Epithelial cell of prostate (primary cell): Measurements from ENCODE around the gene RNF227.
A peak's percentile ranks its signal among the peaks of the same experiment; 100 is the strongest.

Experiments used
- DNase-seq: peaks from one replicate; pipeline ENCODE4 v3.0.0-alpha.2; 2011; ENCODE audit warnings: low read depth, low spot score
- H3K27ac ChIP-seq: fragments of 450-650 bp; 2 replicates; pipeline ENCODE4 v1.5.1; 2017; ENCODE audit warnings: mild to moderate bottlenecking

Gene RNF227

DNA sequence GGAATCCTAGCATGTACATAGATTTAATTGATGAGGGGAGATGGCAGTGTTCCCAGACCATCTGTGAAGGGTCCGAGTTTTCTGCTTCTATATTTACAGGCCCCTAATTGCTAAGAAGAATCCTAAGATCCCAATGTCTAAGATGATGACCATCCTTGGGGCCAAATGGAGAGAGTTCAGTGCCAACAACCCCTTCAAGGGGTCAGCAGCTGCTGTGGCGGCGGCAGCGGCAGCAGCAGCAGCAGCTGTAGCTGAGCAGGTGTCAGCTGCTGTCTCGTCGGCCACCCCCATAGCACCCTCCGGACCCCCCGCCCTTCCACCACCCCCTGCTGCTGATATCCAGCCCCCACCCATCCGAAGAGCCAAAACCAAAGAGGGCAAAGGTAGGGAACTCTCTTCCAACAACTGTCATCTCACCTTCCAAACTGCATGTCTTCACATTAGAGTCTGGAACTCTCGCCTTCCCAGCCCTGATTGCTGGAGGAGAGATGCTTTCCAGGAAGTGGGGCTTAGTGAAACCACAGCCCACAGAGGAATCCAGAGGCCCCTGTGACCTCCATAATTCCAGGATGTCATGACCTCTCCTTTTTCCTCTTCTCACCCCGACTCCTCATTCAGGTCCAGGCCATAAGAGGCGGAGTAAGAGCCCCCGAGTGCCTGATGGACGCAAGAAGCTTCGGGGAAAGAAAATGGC, 22.8 kb downstream of the RNF227 start:
- H3K27ac ChIP-seq: no peak overlapping the region
- DNase-seq: no peak

DNA sequence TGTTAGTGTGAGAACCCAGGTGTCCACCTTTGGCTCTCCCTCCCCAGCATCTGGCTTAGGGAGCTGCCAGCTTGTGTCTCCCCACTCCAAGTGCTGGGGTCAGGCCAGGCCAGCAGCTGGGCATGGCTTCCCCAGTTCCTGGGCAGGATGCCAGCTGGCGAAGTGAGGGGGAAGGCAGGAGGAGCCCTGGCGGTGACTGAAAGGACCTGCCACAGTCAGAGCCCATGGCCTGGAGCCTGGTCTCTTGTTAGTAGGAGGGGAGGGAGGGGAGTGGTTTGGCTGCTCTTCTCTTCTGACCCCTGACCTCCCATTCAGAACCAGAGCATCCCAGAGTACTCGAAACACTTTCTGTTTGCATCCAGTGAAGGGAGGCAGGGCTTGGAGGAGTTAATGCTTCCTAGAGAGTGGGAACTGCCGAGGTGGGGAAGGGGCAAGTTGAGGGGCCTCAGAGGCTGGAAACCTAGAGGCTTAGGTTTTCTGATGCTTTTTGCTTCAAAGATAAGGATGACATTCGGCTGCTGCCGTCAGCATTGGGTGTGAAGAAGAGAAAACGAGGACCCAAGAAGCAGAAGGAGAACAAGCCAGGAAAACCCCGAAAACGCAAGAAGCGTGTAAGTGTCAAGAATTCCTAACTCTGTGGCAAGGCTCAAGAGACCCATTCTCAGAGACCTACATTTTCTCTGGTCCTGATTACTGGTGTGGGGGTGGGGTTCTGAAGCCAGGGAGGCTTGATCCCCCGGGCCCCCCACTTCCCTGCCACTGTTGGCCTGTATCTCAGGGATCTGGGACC, 26.7 kb downstream of the RNF227 start:
- peak overlapping the region; percentile 95 for H3K27ac ChIP-seq

DNA sequence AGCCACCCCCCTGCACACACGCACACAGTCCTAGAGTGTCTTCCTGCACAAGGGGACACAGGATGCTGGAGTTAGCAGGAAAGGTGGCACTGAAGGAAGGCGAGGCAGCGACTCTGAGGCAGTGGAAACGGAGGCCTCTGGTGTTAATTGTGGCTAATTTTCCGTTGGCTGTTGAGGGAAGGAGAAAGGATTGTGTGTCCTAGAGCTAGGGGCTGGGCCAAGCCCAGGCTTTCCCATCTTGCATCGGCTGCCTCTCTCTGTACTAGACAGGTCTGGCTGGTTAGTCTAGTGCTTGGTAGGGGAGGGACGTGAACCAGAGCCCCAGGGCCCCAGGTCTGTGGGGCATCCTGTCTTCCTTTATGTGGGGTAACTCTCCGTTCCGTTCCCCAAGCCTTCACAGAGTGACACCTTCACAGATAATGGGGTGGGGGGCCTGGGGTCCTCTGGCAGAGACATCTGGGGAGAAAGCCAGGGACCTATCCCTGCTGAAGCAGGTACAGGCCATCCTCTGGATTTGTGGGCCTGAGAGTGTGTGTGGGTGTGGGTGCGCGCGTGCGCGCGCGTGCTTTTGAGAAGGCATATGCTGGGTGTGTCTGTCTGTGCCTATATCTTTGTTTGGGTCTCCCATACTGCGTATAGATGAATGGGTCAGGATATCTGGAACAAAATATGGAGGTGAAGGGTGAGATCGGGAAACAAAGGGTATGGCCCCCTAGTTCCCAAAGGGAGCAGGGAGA, 27.7 kb downstream of the RNF227 start, which contains the start of gene CHD3:
Gene CHD3, plus strand, starts transcription at position 606 of the 737 bp plus-strand sequence. CDS start 212 bp downstream, outside the sequence.
- peak; percentile 65 for DNase-seq
- peak within 1 kb of the TSS; percentile 95 for H3K27ac ChIP-seq

More for the DNA sequence above, 26.7 kb downstream of the RNF227 start:
- no peak for DNase-seq

DNA sequence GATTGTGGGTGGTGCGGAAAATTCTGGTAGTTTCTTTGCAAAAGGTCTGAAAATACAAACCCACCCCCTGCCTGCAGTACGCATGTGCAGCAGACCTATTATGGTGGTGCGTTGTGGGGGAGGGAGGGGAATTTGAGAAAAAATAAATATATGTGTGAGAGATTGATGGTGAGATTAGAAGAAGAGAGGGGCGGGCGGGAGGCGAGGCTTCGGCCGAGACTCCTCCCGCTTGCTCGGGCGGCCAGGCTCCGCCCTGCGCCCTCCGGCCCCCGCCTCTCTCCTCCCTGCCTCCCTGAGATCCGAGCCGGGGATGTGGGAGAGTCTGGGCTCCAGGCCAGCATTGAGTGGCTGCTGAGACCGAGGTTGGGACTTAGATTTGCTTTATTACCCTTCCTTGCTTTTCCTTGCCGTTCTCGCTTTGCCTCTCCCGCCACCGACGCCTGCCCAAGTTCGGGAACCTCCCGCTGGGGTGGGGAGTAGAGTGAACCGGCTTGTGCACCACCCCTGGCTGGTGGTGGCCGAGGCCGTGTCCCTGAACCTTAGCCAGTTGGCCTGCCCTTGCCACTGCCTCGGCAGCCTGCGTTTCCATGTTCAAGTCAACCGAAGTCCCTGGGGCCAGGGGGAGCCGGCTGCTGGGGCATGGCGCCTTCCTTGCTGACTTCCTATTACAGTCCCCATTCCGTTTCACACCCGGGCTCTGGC, 28.5 kb downstream of the RNF227 start:
- peak; percentile 80 for DNase-seq

DNA sequence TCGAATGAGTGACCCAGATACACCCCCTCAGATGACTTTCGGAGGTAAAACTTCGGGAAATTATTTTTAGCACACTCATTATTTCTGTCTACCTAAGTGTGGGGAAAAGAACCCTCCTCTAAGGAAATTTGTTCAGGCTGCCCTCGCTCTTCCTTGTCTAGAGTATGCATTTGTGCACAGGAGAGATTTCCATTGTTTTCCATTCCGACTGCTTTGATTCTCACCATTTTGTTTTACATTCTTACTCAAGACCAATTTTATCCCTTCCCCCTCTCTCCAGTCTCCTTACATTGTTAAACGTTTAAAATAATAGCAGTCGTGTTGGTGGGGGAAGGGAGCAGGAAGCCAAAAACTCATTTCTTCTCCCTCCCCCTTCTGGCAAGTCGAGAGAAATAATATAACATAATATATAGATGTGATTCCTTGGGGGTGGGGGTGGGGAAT, 29.0 kb downstream of the RNF227 start:
- DNase-seq: no peak
- H3K27ac ChIP-seq: peak overlapping the region; percentile 95

More for the DNA sequence above, 28.5 kb downstream of the RNF227 start:
- peak overlapping the region; percentile 95 for H3K27ac ChIP-seq

DNA sequence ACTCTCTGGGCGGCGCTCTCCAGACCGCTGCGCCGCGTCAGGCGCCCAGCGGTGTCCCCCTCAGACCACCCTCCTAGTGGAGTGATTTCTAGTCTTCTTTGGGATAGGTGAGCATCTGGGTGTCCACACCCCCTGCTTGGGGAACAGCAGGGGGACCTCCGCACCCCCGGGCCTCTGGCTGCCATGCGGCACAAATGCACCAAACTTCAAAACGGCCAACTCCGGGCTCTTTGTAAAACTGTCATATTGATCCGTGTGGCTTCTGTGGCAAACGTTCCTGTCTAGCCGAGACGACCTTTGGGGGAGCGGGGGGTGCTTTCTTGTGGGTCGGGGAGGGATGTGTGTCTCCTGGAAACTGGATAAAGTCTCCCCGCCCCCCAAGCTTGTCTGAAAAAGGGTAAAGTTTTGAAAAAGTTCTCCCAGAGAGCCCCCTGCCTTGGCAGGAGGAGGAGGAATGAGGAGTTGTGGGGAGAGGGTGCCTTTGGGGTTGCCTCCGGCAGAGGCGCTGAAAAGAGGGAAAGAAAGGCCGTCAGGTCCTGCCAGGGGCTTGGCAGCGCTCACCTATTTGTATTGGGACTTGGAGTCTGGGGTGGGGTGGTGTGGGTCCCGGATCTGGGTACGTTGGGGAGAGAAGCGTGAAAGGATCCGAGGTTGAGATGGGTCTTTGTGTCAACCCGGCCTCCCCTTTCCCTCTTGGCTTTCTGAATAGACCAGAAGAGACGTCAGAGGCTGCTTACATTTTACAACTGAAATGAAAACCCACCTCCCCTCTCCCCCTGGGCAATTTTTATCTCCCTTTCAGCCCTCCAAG, 29.7 kb downstream of the RNF227 start:
- peak overlapping the region; percentile 95 for H3K27ac ChIP-seq
- DNase-seq: no peak

DNA sequence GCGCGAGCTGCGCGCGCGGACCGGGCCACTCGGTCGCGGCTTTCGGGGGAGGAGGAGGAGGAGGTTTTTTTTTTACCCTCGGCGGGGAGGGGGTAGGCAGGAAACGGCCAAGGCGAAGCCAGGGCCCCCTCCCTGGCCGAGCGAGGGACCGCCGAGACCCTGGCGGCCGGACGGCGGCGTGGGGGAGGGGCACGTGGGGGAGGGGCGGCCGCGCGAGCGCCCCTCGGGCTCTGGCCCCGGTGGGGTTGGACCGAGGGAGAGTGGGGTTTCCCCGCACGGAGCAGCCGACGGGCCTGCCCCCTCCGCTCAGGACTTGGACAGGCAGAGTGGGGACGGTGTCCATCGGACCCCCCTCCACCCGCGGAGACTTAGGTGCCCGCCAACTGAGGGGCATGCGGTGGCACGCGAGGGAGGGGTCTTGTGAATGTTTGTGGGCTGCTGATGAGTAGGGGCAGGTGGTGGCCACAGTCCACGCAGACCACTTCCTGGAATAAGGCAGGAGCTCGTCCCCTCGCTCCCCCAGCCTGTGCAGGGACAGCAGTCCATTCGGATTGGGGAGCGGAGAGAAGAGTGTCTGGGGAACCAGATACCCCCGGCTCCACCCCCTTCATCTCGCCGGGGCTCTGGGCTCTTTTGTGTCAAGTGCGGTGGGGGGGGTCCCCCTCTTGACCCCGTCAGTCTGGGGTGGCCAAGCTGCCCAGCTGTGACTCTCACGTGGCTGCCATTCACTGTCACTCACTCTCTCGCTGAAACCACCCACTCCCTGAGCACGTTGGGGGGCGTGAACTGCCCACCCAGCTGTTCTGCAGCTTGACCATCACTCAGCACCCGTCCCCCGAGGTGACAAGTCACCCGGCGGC, 30.5 kb downstream of the RNF227 start:
- DNase-seq: no peak
- peak overlapping the region; percentile 95 for H3K27ac ChIP-seq

DNA sequence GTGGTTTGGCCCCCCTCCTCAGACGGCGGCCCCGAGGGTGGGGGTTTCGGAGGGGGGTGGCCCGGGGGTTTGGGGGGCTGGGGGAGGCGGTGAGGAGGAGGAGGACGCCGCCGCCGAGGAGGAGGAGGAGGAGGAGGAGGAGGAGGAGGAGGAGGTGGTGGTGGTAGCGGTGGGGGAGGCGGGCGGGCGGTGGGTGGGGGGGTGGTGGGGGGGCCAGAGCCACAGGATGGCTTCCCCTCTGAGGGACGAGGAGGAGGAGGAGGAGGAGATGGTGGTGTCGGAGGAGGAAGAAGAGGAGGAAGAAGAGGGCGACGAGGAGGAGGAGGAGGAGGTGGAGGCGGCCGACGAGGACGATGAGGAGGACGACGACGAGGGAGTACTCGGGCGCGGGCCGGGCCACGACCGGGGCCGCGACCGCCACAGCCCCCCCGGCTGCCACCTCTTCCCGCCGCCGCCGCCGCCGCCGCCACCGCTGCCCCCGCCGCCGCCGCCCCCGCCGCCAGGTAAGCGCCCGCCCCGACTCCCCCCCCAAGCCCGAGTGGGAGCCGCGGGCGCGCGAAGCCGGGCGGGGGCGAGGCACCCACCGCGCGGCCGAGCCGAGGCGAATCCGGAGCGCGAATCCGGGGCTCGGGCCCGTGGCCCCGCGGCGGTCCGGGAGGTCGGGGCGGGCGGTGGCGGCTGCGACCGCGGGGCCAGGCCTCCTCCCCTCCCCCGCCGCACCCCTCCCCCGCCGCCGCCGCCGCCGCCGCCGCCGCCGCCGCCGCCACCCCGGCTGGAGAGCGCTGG, 31.3 kb downstream of the RNF227 start:
- no peak for DNase-seq
- peak overlapping the region; percentile 95 for H3K27ac ChIP-seq

DNA sequence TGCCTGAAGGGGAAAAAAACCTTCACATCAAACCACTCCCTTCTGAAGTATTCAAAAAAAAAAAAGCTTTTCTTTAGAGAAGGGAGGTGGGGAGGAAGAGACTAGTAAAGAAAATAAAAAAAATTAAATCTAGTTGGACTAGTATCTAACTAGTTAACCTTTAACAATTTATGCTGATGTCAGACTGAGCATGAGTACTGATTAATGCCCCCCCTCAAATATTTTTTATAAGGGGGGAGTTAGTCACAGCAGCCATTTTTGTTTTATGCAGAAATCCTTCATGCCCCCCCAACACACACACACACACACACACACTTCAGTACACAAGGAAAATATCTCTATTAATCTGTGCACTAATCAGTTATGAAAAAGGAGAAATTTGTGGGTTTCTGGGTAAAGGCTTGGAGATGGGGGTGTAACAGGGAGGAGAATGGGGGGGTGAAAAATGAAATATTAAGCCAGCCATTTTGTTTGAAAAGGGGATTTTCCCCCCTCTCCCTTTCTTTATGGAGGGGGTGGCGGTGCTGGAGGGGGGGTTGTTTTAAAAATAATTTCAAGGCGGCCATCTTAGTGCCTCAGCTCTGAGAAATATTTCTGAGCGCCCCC, 32.2 kb downstream of the RNF227 start:
- no peak for DNase-seq
- peak overlapping the region; percentile 48 for H3K27ac ChIP-seq

DNA sequence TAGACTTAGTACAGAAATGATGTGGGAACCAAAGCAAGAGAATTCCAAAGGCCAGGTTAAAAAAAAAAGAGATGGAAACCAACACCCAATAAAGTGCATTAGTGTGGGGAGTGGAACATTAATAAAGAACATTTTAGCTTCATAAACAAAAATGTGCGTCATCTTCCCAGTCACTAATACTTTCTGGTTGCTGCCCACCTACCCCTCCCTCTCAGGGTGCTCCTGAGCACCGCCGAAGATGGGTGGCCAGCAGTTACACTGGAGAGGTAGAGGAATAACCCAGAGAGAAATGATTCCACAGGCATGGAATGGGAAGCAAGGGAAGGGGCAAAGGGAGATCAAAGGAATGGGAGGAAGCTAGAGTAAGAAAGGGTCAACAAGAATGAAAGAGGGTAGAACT, 33.5 kb downstream of the RNF227 start:
- no peak for DNase-seq
- H3K27ac ChIP-seq: no peak overlapping the region

DNA sequence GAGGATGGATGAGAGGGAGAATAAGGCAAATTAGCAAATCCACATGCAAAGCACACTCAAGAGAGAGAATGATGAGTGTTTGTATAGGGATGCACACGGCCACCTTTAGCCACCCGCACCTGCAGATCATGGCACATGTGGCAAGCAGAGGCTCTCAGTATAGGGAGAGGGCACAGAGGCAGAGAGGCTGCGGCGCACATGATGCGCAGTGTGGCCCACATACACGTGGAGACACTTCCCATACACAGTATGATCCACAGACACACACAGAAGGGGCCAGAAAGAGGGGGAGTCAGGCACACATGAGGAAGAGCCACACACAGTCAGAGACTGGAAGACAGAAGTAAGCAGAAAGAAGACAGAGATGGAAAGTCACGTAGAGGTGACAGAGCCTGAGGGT, 34.0 kb downstream of the RNF227 start:
- no peak overlapping the region for H3K27ac ChIP-seq
- no peak for DNase-seq

DNA sequence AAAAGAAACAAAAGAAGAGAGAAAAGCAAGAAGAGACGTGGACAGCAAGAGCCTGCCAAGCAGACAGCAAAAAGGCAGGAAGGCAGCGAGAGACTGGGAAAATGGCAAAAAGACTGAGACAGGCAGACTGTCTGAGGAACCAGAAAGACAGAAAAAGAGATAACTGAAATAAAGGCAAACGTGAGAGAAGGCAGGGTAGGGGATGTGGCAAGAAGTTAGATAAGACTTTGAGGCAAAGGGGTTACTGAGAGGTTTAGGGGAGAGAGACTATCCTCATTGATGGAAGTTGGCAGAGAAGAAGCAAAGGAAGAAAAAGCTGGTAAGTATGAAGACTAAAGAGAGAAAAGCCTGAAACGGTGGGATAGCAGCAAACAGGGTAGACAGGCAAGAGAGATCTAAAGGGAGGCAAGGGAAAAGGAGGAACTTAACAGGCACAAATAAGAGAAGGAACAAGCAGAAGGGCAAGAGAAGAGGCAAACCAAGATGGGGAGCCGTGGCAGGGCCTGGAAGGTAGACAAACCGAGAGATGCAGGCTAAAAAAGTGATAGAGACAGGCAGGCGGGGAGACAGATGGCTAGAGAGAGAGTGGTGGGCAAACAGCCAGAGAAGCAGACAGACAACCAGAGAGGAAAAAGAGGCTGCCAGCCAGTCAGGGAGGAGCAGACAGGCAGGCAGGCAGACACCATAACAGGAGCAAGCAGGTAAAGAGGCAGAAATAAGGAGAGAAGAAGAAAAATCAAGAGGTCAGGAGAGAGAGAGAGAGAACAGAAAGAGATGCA, 34.6 kb downstream of the RNF227 start:
- DNase-seq: no peak
- no peak overlapping the region for H3K27ac ChIP-seq

DNA sequence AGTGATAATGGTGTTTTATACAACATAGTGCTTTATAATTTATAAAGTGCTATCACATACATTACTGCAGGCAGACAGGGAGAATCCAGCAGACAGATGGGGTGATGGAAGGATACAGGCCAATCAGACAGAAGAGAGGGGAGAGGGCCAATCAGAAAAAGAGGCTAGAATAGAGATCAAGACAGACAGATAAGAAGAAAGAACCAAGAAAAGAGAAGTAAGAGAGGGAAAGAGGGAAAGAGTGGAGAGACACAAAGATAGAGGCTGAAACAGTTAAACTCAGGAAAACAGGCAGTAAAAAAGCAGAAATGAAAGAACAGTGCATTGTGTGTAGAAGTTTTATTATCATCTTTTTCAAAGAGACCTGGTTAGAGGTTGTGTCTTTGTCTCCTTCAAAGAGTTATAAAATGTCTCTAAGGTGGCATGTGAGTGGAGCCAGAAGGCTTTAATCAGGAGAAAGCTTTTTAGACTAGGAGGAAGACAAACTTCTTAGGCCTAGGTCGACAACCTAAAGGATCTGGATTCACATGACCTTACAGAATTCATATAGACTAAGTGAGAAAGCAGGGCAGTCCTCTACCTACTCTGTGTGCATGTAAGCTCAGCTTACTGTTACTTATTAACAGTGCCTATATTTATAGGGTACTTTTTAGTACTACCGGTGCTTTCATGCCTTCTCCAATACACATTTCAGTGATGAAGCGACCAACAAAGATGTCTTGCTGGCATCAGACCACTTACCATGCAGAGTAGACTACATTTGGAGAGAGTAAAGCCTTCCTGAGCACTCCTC, 35.8 kb downstream of the RNF227 start:
- no peak overlapping the region for H3K27ac ChIP-seq
- no peak for DNase-seq

DNA sequence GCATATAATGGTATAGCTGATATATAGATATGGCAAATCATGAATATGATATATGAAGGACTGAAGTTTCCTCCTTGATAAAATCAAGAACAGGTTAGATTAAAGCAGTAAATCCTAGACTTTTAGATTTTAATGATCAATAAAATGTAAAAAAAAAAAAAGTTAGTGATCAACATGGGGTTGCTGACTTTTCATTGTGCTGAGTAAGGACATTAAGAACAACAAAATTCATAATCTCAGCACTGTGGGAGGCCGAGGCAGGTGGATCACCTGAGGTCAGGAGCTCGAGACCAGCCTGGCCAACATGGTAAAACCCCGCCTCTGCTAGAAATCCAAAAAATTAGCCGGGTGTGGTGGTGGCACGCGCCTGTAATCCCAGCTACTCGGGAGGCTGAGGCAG, 37.9 kb downstream of the RNF227 start:
- no peak for DNase-seq
- H3K27ac ChIP-seq: no peak overlapping the region

DNA sequence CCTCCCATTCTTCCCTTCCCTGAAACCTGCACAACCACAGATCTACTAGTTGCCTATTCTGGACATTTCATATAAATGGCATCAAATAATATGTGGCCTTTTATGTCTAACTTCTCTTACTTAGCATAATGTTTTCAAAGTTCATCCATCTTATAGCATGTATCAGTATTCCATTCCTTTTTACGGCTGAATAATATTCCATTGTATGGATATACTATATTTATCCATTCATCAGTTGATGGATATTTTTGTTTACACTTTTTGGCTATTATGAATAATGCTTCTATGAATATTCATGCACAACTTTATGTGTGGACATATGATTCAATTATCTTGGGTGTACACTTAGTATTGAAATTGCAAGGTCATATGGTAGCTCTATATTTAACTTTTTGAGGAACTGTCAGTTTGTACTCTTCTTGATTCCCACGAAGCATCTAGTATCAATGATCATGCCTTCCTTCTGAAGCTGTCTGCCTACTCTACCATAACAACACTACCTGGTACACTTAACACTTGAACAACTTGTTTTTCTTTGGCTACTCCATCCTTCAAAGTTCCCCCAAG, 40.2 kb downstream of the RNF227 start:
- DNase-seq: no peak
- H3K27ac ChIP-seq: no peak overlapping the region
